ENCODE results near the gene ANO7.

Gene ANO7

GRCh38 chr2:241229563-241230401 is 41.3 kb downstream of the ANO7 start:
- TF ChIP-seq, protein P1, sequence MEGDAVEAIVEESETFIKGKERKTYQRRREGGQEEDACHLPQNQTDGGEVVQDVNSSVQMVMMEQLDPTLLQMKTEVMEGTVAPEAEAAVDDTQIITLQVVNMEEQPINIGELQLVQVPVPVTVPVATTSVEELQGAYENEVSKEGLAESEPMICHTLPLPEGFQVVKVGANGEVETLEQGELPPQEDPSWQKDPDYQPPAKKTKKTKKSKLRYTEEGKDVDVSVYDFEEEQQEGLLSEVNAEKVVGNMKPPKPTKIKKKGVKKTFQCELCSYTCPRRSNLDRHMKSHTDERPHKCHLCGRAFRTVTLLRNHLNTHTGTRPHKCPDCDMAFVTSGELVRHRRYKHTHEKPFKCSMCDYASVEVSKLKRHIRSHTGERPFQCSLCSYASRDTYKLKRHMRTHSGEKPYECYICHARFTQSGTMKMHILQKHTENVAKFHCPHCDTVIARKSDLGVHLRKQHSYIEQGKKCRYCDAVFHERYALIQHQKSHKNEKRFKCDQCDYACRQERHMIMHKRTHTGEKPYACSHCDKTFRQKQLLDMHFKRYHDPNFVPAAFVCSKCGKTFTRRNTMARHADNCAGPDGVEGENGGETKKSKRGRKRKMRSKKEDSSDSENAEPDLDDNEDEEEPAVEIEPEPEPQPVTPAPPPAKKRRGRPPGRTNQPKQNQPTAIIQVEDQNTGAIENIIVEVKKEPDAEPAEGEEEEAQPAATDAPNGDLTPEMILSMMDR (conservative IDR thresholded peaks at IDR 0.05), result no peak
- TF ChIP-seq ZFX (IDR thresholded peaks at IDR 0.05), result no peak
- no peak overlapping the region for H3K27ac ChIP-seq

DNA sequence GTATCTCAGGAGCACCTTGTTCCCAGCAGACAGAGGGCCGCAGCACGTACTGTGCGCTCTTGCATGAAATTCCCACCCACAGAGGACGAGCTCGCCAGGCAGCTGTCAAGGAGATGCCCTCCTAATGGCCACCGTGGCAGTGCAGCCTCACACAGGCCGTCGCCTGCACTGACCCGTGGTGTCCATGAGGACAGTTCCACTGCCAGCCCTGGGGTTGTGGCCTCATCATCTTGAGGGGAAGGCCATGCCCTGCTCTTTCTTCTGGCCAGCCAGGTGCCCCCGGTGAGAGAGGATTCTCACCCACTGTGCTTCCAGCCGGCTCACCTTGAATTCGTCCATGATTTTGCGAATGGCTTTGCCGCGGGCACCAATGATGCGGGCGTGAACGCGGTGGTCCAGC is 42.0 kb downstream of the ANO7 start:
- TF ChIP-seq, protein P1 (conservative IDR thresholded peaks at IDR 0.05), result no peak
- TF ChIP-seq ZFX (IDR thresholded peaks at IDR 0.05), result no peak
- H3K27ac ChIP-seq, result no peak overlapping the region

GRCh38 chr2:241232736-241233575 is 44.5 kb downstream of the ANO7 start:
- TF ChIP-seq ZFX (IDR thresholded peaks at IDR 0.05), result no peak
- TF ChIP-seq, protein P1 (conservative IDR thresholded peaks at IDR 0.05), result no peak
- no peak overlapping the region for H3K27ac ChIP-seq

DNA sequence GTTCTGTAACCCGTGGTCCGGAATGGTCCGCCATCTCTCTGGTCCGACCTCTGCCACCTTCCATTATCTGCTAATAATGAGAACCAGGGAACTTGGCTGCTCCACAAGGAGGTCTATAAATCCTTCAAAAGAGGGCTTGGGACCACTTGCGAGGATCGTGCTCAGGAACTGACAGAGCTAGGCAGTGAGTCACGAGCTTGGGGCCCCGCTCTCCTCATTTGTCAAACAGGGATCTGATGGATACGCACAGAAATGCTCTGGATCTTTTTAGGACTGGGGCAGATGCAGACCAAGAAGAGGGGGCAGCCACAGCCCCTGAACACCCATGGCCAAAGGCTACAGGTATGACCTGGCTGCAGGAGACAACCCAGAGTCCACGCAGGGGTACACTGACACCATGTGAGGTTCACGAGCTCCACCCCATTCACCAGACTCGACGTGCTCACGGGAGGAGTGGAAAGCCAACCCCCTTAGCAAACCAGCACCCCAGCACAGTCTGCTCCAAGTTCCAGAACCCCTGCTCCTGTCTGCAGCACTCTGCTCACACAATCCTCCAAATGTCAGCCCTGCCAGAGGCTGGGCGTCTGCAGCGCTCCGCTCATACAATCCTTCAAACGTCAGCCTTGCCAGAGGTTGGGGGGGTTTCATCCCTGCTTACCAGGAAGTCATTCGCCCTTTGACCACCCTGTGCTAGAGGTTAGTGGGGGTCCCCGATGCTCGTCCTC is 45.8 kb downstream of the ANO7 start:
- no peak for TF ChIP-seq ZFX (IDR thresholded peaks at IDR 0.05)
- TF ChIP-seq, protein P1 (conservative IDR thresholded peaks at IDR 0.05), result no peak
- no peak overlapping the region for H3K27ac ChIP-seq

DNA sequence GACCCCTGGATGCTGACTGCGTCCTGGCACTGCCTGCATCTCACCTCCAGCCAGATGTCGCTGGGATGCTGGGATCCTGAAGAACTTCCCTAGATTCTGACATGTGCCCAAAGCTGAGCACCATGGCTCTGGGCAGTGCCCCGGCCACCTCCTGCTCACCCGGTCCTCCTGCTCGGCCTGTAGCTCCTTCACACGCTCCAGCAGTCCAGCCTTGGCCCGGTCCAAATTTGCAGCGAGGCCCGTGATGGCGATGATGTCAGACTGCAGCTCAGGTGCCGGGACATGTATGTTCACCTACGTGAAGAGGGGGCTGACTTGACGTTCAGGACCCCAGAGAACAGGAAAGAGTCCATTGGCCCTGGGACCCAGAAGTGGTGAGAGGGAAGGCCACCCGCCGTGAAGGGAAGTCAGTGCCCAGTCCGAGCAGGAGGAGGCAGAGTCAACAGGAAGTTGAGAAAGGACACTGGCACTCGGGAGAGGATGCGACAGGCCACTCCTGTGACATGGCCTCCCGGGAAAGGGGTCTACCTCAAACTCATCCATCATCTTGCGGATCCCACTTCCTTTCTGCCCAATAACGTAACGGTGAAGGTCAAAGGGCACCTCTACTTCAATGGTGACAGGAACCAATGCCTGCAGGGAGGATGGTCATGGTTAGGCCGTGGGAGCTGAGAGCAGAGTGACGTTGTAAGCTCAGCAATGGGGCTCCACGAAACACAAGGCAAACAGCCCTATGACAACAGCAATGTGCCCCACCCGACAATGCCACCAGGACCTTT is 46.7 kb downstream of the ANO7 start:
- no peak overlapping the region for H3K27ac ChIP-seq
- no peak for TF ChIP-seq ZFX (IDR thresholded peaks at IDR 0.05)
- TF ChIP-seq, protein P1 (conservative IDR thresholded peaks at IDR 0.05), result no peak

- TF ChIP-seq, protein P1 (conservative IDR thresholded peaks at IDR 0.05), result no peak
- TF ChIP-seq ZFX (IDR thresholded peaks at IDR 0.05), result no peak
- no peak overlapping the region for H3K27ac ChIP-seq
These were observed 47.5 kb downstream of the ANO7 start for GRCh38 chr2:241235859-241236593.

Data from C4-2B (cell line).